Measurements from ENCODE around the gene BCKDK.

GRCh38 chr16:31130336-31130891 is 22.2 kb downstream of the BCKDK start:
- TF ChIP-seq POLR2A (IDR thresholded peaks at IDR 0.05): no peak
- TF ChIP-seq CTCF (IDR thresholded peaks at IDR 0.05): no peak
